ENCODE results near the gene TTC6. TPM values are rescaled to one million over a fixed set of nuclear protein-coding genes. Genes with fewer than 3 reads are reported as not detected.
A peak's percentile ranks its signal among the peaks of the same experiment; 100 is the strongest.

Gene TTC6
- total RNA-seq, 1 donor from 2014 or later = 9.2 TPM

DNA sequence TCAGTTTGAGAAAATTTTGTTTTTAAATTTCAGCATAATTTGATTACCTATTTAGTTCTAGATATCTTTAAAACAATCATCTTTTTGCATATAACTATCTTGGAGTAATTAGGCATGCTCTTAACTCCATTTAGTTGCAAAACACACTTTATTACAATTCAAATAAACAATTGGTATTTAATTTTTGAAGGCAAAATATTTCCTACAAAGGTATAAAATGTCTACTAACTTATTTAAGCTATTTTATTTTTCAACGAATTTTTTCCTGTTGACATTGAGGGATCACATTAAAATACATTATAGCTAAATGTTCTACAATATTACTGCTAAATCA is 8.7 kb upstream of the TTC6 start:
- H3K4me3 ChIP-seq = no peak overlapping the region
- ATAC-seq (no peak), DNase-seq (no peak)
- H3K9me3 ChIP-seq = no peaks in the 10 kb centered on the region
- peaks cover 9% of the 10 kb centered on the region for H3K4me1 ChIP-seq
- TF ChIP-seq, protein P1, sequence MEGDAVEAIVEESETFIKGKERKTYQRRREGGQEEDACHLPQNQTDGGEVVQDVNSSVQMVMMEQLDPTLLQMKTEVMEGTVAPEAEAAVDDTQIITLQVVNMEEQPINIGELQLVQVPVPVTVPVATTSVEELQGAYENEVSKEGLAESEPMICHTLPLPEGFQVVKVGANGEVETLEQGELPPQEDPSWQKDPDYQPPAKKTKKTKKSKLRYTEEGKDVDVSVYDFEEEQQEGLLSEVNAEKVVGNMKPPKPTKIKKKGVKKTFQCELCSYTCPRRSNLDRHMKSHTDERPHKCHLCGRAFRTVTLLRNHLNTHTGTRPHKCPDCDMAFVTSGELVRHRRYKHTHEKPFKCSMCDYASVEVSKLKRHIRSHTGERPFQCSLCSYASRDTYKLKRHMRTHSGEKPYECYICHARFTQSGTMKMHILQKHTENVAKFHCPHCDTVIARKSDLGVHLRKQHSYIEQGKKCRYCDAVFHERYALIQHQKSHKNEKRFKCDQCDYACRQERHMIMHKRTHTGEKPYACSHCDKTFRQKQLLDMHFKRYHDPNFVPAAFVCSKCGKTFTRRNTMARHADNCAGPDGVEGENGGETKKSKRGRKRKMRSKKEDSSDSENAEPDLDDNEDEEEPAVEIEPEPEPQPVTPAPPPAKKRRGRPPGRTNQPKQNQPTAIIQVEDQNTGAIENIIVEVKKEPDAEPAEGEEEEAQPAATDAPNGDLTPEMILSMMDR (IDR thresholded peaks at IDR 0.05) = no peak
- peaks cover 89% of the 10 kb centered on the region for H3K27me3 ChIP-seq (ENCODE audit: low read depth)
- peak overlapping the region; percentile 83 for H3K27ac ChIP-seq
- H3K36me3 ChIP-seq = no peaks in the 10 kb centered on the region
- intact Hi-C loops (cut with DNase I) = no loop called here

DNA sequence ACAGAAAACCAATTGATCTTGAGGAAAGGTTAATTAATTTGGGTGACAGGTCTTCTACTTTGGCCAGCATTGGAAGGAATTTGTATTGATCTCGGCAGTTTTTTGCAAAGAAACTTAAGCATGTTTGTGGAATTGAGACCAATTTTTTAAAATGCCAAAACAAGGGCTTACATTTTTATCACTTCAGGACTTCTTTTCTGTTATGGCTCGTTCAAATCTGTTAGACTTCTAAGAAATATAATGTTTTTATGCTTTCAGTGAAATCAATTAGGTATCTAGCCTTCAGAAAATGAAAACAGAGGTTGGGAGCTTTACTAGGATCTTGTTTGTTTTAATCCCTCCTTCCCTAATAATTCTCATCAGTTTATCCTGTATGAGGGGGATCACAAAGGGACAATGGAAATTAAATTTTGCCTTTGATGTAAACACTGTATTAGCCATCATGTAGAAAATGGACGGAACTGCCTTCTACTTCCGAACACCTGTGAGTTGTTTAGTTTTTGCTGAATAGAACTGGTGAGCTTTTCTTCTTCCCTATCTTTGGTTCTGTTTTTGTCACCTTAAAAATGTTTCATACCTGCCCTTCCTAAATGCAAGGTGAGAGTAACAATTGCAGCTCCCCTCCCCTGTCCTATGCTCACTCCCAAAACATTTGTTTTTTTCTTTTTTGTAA is 8.2 kb upstream of the TTC6 start:
- no peak for ATAC-seq
- no peaks in the 10 kb centered on the region for H3K9me3 ChIP-seq
- H3K27ac ChIP-seq = peak overlapping the region; percentile 83
- peaks cover 9% of the 10 kb centered on the region for H3K4me1 ChIP-seq
- H3K27me3 ChIP-seq (ENCODE audit: low read depth) = peaks cover 91% of the 10 kb centered on the region
- no peak for DNase-seq
- peak overlapping the region; percentile 60 for H3K4me3 ChIP-seq
- TF ChIP-seq, protein P1 (IDR thresholded peaks at IDR 0.05) = no peak
- no peaks in the 10 kb centered on the region for H3K36me3 ChIP-seq
- intact Hi-C loops (cut with DNase I) = no loop called here

DNA sequence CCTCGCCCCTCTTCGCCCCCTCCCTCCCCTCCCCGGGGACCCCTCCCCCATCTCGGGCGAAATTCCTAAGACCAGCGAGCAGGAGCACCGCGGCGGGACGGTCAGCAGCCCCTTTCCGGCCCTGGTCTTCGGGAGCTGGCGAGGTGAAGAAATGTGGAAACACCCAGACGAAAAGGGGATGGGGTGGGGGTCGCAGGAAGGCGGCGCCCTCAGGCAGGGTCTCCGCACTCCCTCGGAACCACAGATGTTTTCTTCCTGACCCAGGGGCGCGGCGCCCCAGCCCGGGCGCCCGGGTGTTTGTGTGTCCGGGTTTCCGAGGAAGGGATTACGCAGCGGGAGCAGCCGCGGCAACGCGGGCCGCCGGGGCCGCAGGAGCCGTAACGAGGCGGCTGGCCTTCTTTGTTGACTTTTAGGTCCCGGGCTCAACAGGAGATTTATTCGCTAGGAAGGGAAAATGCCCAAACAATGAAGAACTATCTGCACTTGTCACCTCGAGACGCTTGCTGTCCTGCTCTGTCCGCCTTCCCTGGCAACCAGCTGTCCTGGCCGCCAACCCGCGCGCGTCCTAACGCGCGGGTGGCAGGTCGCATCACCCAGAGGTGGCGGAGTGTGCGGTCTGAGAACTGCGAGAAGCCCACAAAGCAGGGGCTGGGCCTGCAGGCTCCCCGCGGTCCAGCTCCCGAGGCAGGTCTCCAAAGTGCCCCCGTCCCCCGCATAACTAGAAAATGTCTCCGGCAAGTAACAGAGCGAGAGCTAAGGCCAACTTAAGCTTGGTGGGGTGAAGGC is 7.4 kb upstream of the TTC6 start:
- Histone ChIP-seq H3K9me3 (no peaks in the 10 kb centered on the region), H3K4me1 (peaks cover 9% of the 10 kb centered on the region), H3K36me3 (no peaks in the 10 kb centered on the region), H3K27ac (peak overlapping the region; percentile 83), H3K4me3 (peak overlapping the region; percentile 60), H3K27me3 (ENCODE audit: low read depth) (peaks cover 93% of the 10 kb centered on the region)
- TF ChIP-seq, protein P1 (IDR thresholded peaks at IDR 0.05) = no peak
- intact Hi-C loops (cut with DNase I) = no loop called here
- DNase-seq = no peak
- no peak for ATAC-seq

DNA sequence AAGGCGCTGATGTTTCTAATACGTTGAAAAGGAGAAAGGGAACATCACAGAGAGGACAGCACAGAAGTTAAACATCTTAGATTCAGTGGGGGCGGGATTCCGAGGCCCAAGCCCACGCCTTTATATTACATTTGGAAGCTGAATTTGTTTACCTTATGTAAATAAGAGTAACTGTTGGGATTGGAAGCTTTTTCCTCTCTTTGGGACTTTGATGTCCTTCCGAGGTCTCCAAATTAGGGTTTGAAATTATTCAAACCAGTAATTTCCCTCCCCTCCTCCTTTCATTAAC is 6.8 kb upstream of the TTC6 start:
- peaks cover 94% of the 10 kb centered on the region for H3K27me3 ChIP-seq (ENCODE audit: low read depth)
- H3K4me1 ChIP-seq = peaks cover 9% of the 10 kb centered on the region
- intact Hi-C loops (cut with DNase I) = no loop called here
- H3K36me3 ChIP-seq = no peaks in the 10 kb centered on the region
- ATAC-seq (no peak), DNase-seq (no peak)
- TF ChIP-seq, protein P1 (IDR thresholded peaks at IDR 0.05) = no peak
- peak overlapping the region; percentile 60 for H3K4me3 ChIP-seq
- H3K9me3 ChIP-seq = no peaks in the 10 kb centered on the region
- peak overlapping the region; percentile 83 for H3K27ac ChIP-seq

DNA sequence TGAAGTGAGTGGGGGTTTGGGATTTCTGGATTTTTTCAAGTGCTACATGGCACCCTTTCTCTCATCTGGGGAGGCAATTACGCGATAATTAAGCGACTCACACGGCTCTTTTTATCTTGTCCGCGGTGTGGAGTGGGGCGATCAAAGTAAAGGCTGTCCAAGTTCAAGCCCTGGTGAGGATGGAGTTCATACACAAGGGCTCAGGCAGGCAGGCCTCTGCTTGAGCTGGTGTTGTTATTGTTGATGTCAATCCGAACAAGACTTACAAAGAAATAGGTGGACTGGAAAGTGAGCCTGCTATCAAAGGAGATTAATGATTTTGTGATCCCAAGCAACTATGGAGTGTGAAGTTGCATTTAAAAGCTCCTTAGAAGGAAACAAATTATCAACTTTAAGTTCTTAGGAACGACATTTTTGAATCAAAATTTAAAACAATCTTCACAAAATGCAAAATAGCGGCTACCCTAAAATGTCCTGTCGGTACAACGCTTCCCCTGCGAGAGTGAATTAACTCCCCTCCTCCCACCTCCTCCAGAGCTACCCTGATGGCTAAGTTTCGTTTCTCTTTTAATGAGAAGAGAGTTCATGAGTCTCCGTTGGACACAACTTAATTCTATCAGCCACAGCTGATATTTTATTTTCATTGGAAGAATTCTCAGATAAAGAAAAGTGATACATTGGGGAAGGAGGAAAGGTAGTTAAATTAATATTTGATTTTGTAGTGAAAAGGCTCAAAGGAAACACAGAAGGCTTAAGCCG is 6.3 kb upstream of the TTC6 start:
- intact Hi-C loops (cut with DNase I) = no loop called here
- Histone ChIP-seq H3K36me3 (no peaks in the 10 kb centered on the region), H3K4me1 (peaks cover 8% of the 10 kb centered on the region), H3K4me3 (peak overlapping the region; percentile 60), H3K9me3 (no peaks in the 10 kb centered on the region), H3K27ac (peak overlapping the region; percentile 83), H3K27me3 (ENCODE audit: low read depth) (peaks cover 94% of the 10 kb centered on the region)
- no peak for DNase-seq
- no peak for ATAC-seq
- TF ChIP-seq, protein P1 (IDR thresholded peaks at IDR 0.05) = no peak

Measured in lower lobe of right lung (tissue), 2 donors.